CD4-positive, alpha-beta T cell treated with Interleukin-2 at 100 ng/mL for 4 hours (primary cell): ENCODE measurements around the gene NLRP9.

Source experiments
- DNase-seq: peaks from one replicate; pipeline ENCODE4 v3.0.0-alpha.2; 2020; ENCODE audit warnings: low spot score

Gene NLRP9

GRCh38 chr19:55687281-55688201 lies 50.7 kb downstream of the NLRP9 start:
- no peak for DNase-seq

- DNase-seq, result no peak
These were observed 51.7 kb downstream of the NLRP9 start for GRCh38 chr19:55686311-55687050.

GRCh38 chr19:55685776-55686175 lies 52.4 kb downstream of the NLRP9 start:
- DNase-seq, result no peak

GRCh38 chr19:55684946-55685681 lies 53.1 kb downstream of the NLRP9 start:
- DNase-seq, result no peak

GRCh38 chr19:55683449-55684261 lies 54.5 kb downstream of the NLRP9 start:
- no peak for DNase-seq

- DNase-seq, result no peak
These were observed 56.8 kb downstream of the NLRP9 start for GRCh38 chr19:55681131-55682092.

GRCh38 chr19:55680339-55681130 lies 57.7 kb downstream of the NLRP9 start:
- DNase-seq, result no peak

GRCh38 chr19:55679343-55680257 lies 58.6 kb downstream of the NLRP9 start:
- DNase-seq, result no peak

GRCh38 chr19:55678121-55678671 lies 60.0 kb downstream of the NLRP9 start:
- peak; percentile 4 for DNase-seq

GRCh38 chr19:55677572-55678028 lies 60.6 kb downstream of the NLRP9 start:
- DNase-seq, result no peak

GRCh38 chr19:55676889-55677505 lies 61.2 kb downstream of the NLRP9 start:
- DNase-seq, result no peak

- DNase-seq, result no peak
These were observed 61.8 kb downstream of the NLRP9 start for GRCh38 chr19:55676383-55676782.

GRCh38 chr19:55675661-55676354 lies 62.4 kb downstream of the NLRP9 start:
- DNase-seq, result no peak

GRCh38 chr19:55674841-55675660 lies 63.2 kb downstream of the NLRP9 start, which contains the start of gene EPN1:
Gene EPN1 (plus strand): TSS chr19:55675226. CDS start chr19:55678628, 3,402 bp downstream.
- DNase-seq, result peak; percentile 96

- no peak for DNase-seq
These were observed 63.8 kb downstream of the NLRP9 start for GRCh38 chr19:55674459-55674840.

- DNase-seq, result no peak
These were observed 64.3 kb downstream of the NLRP9 start for GRCh38 chr19:55673889-55674288.
